SJCRH30 (cell line): ENCODE data around the gene RFC4. TPM values are rescaled to one million over a fixed set of nuclear protein-coding genes. Genes with fewer than 3 reads are reported as not detected.
"Not testable (repeated sequence)": the region's sequence is repeated elsewhere in the genome, so short reads cannot be mapped to it uniquely, and the experiment has no call there.

Experiments
- DNase-seq, 2 experiments: peaks; one replicate each; pipeline ENCODE4 v3.0.0-alpha.2; 2015 to 2020
- H3K27ac ChIP-seq: fragments of 250-450 bp; sonication (Bioruptor Pico); 2 replicates; pipeline ENCODE4 v1.5.1; 2020; ENCODE audit warnings: mild to moderate bottlenecking, moderate library complexity
- H3K27me3 ChIP-seq: fragments of 250-450 bp; sonication (Bioruptor Pico); 2 replicates; pipeline ENCODE4 v1.5.1; 2020; ENCODE audit warnings: mild to moderate bottlenecking, moderate library complexity
- H3K36me3 ChIP-seq: fragments of 250-450 bp; sonication (Bioruptor Pico); 2 replicates; pipeline ENCODE4 v1.5.1; 2020; ENCODE audit warnings: mild to moderate bottlenecking, moderate library complexity
- H3K4me1 ChIP-seq: fragments of 250-450 bp; sonication (Bioruptor Pico); 2 replicates; pipeline ENCODE4 v1.5.1; 2020; ENCODE audit warnings: mild to moderate bottlenecking, moderate library complexity
- H3K4me3 ChIP-seq: fragments of 250-450 bp; sonication (Bioruptor Pico); 2 replicates; pipeline ENCODE4 v1.5.1; 2020; ENCODE audit warnings: mild to moderate bottlenecking, moderate library complexity
- H3K9me3 ChIP-seq: fragments of 250-450 bp; sonication (Bioruptor Pico); replicated peaks from 2 replicates; pipeline ENCODE4 v1.5.1; 2020; ENCODE audit warnings: mild to moderate bottlenecking, moderate library complexity
- total RNA-seq: library from RNA; depleted of rRNA; stranded (reverse); fragments of >200 nt; shearing (Covaris generic); gene quantifications from 2 replicates; pipeline ENCODE4 v1.2.3, GENCODE V29; 2014; rRNA removed

The RFC4 gene
- total RNA-seq: 85.5 and 96.6 TPM in 2 replicates

- H3K27ac ChIP-seq: peak within 1 kb of the TSS; percentile 81
- H3K4me3 ChIP-seq: peak within 1 kb of the TSS; percentile 89
- peak; percentile 77 for DNase-seq
- peaks cover 19% of the 10 kb centered on the region for H3K36me3 ChIP-seq
- H3K9me3 ChIP-seq: no peaks in the 10 kb centered on the region
- H3K4me1 ChIP-seq: peaks cover 4% of the 10 kb centered on the region
- no peaks in the 10 kb centered on the region for H3K27me3 ChIP-seq
These were observed at the start of gene RFC4 for GRCh38 chr3:186806089-186807055. RFC4 (minus strand) TSS chr3:186806482; CDS start chr3:186804713, 1,769 bp downstream.

- Histone ChIP-seq H3K27ac (no peak overlapping the region), H3K4me3 (no peak overlapping the region), H3K36me3 (no peaks in the 10 kb centered on the region), H3K9me3 (no peaks in the 10 kb centered on the region), H3K27me3 (no peaks in the 10 kb centered on the region), H3K4me1 (no peaks in the 10 kb centered on the region)
- no peak for DNase-seq
These were observed 48.7 kb upstream of the RFC4 start for GRCh38 chr3:186854954-186855353.

GRCh38 chr3:186854146-186854545, 47.9 kb upstream of the RFC4 start:
- H3K9me3 ChIP-seq: no peaks in the 10 kb centered on the region
- H3K4me1 ChIP-seq: no peaks in the 10 kb centered on the region
- no peak overlapping the region for H3K27ac ChIP-seq
- DNase-seq: no peak
- no peak overlapping the region for H3K4me3 ChIP-seq
- no peaks in the 10 kb centered on the region for H3K27me3 ChIP-seq
- no peaks in the 10 kb centered on the region for H3K36me3 ChIP-seq

GRCh38 chr3:186852994-186853393, 46.7 kb upstream of the RFC4 start:
- Histone ChIP-seq H3K27me3 (no peaks in the 10 kb centered on the region), H3K9me3 (no peaks in the 10 kb centered on the region), H3K36me3 (no peaks in the 10 kb centered on the region), H3K4me3 (no peak overlapping the region), H3K4me1 (no peaks in the 10 kb centered on the region), H3K27ac (no peak overlapping the region)
- DNase-seq: no peak

- not testable (repeated sequence) for DNase-seq, H3K27ac ChIP-seq, H3K27me3 ChIP-seq, H3K36me3 ChIP-seq, H3K9me3 ChIP-seq, H3K4me1 ChIP-seq, H3K4me3 ChIP-seq
These were observed 45.6 kb upstream of the RFC4 start for GRCh38 chr3:186851835-186852234.

- no peaks in the 10 kb centered on the region for H3K9me3 ChIP-seq
- H3K27ac ChIP-seq: no peak overlapping the region
- H3K27me3 ChIP-seq: no peaks in the 10 kb centered on the region
- H3K4me1 ChIP-seq: no peaks in the 10 kb centered on the region
- no peak overlapping the region for H3K4me3 ChIP-seq
- H3K36me3 ChIP-seq: no peaks in the 10 kb centered on the region
- DNase-seq: peak in 1 of 2 experiments; percentile 40
These were observed 43.2 kb upstream of the RFC4 start for GRCh38 chr3:186849374-186849975.

- Histone ChIP-seq H3K27ac (no peak overlapping the region), H3K4me3 (no peak overlapping the region)
These were observed 41.2 kb upstream of the RFC4 start for GRCh38 chr3:186847437-186847836.

GRCh38 chr3:186845756-186846155, 39.5 kb upstream of the RFC4 start:
- H3K27me3 ChIP-seq: no peaks in the 10 kb centered on the region
- H3K9me3 ChIP-seq: no peaks in the 10 kb centered on the region
- H3K36me3 ChIP-seq: no peaks in the 10 kb centered on the region
- no peak for DNase-seq
- no peaks in the 10 kb centered on the region for H3K4me1 ChIP-seq
- H3K4me3 ChIP-seq: no peak overlapping the region
- no peak overlapping the region for H3K27ac ChIP-seq

More at GRCh38 chr3:186847437-186847836, 41.2 kb upstream of the RFC4 start:
- no peaks in the 10 kb centered on the region for H3K9me3 ChIP-seq
- no peak for DNase-seq
- H3K4me1 ChIP-seq: no peaks in the 10 kb centered on the region
- H3K27me3 ChIP-seq: no peaks in the 10 kb centered on the region
- H3K36me3 ChIP-seq: no peaks in the 10 kb centered on the region

GRCh38 chr3:186844908-186845307, 38.6 kb upstream of the RFC4 start:
- no peaks in the 10 kb centered on the region for H3K4me1 ChIP-seq
- H3K27ac ChIP-seq: no peak overlapping the region
- H3K27me3 ChIP-seq: no peaks in the 10 kb centered on the region
- no peak overlapping the region for H3K4me3 ChIP-seq
- no peaks in the 10 kb centered on the region for H3K9me3 ChIP-seq
- no peaks in the 10 kb centered on the region for H3K36me3 ChIP-seq
- no peak for DNase-seq

GRCh38 chr3:186843039-186843432, 36.8 kb upstream of the RFC4 start:
- H3K4me3 ChIP-seq: no peak overlapping the region
- no peaks in the 10 kb centered on the region; the same call in 1 of the 2 replicates for H3K27me3 ChIP-seq
- H3K4me1 ChIP-seq: no peaks in the 10 kb centered on the region
- no peaks in the 10 kb centered on the region for H3K36me3 ChIP-seq
- H3K27ac ChIP-seq: no peak overlapping the region
- H3K9me3 ChIP-seq: no peaks in the 10 kb centered on the region
- no peak for DNase-seq

GRCh38 chr3:186842426-186843038, 36.2 kb upstream of the RFC4 start, which contains the start of gene ADIPOQ:
ADIPOQ (plus strand) TSS chr3:186842710; CDS start chr3:186853059, 10,349 bp downstream.
- no peaks in the 10 kb centered on the region for H3K4me1 ChIP-seq
- H3K27ac ChIP-seq: no peak within 1 kb of the TSS
- no peak for DNase-seq
- no peak within 1 kb of the TSS for H3K4me3 ChIP-seq
- H3K9me3 ChIP-seq: no peaks in the 10 kb centered on the region
- no peaks in the 10 kb centered on the region; the same call in 1 of the 2 replicates for H3K27me3 ChIP-seq
- H3K36me3 ChIP-seq: no peaks in the 10 kb centered on the region

- Histone ChIP-seq H3K9me3 (no peaks in the 10 kb centered on the region), H3K4me3 (no peak overlapping the region), H3K36me3 (no peaks in the 10 kb centered on the region), H3K27me3 (no peaks in the 10 kb centered on the region; the same call in 1 of the 2 replicates), H3K4me1 (no peaks in the 10 kb centered on the region), H3K27ac (no peak overlapping the region)
- no peak for DNase-seq
These were observed 35.3 kb upstream of the RFC4 start for GRCh38 chr3:186841620-186842019.

GRCh38 chr3:186839874-186840641, 33.8 kb upstream of the RFC4 start:
- no peaks in the 10 kb centered on the region for H3K4me1 ChIP-seq
- no peak overlapping the region for H3K27ac ChIP-seq
- no peaks in the 10 kb centered on the region; the same call in 1 of the 2 replicates for H3K27me3 ChIP-seq
- DNase-seq: no peak
- no peaks in the 10 kb centered on the region for H3K9me3 ChIP-seq
- H3K36me3 ChIP-seq: no peaks in the 10 kb centered on the region
- no peak overlapping the region for H3K4me3 ChIP-seq

GRCh38 chr3:186832276-186832675, 26.0 kb upstream of the RFC4 start:
- Histone ChIP-seq H3K27ac (no peak overlapping the region), H3K4me1 (no peaks in the 10 kb centered on the region), H3K27me3 (peaks cover 4% of the 10 kb centered on the region; the same call in 1 of the 2 replicates), H3K36me3 (no peaks in the 10 kb centered on the region), H3K4me3 (no peak overlapping the region), H3K9me3 (no peaks in the 10 kb centered on the region)
- DNase-seq: no peak
